Endothelial cell (in vitro differentiated cells): Measurements from ENCODE around the gene ARHGEF28. TPM values are rescaled to one million over a fixed set of nuclear protein-coding genes. Genes with fewer than 3 reads are reported as not detected.

Source experiments
- DNase-seq: peaks from one replicate; pipeline ENCODE4 v3.0.0; 2021; ENCODE audit warnings: low spot score
- H3K27ac Mint-ChIP-seq: one replicate; pipeline ENCODE4 v1.8.0; 2021; ENCODE audit warnings: mixed read lengths, inconsistent platforms; ENCODE audit not compliant: unreplicated experiment
- H3K27me3 Mint-ChIP-seq: one replicate; pipeline ENCODE4 v1.8.0; 2021; ENCODE audit warnings: mild to moderate bottlenecking, moderate library complexity, mixed read lengths, inconsistent platforms; ENCODE audit not compliant: unreplicated experiment
- H3K36me3 Mint-ChIP-seq: one replicate; pipeline ENCODE4 v1.8.0; 2021; ENCODE audit warnings: mild to moderate bottlenecking, low read depth, mixed read lengths, inconsistent platforms; ENCODE audit not compliant: unreplicated experiment
- H3K4me1 Mint-ChIP-seq: one replicate; pipeline ENCODE4 v1.8.0; 2021; ENCODE audit warnings: mild to moderate bottlenecking, mixed read lengths, inconsistent platforms; ENCODE audit not compliant: unreplicated experiment
- H3K4me3 Mint-ChIP-seq: one replicate; pipeline ENCODE4 v1.8.0; 2021; ENCODE audit warnings: mild to moderate bottlenecking, mixed read lengths, inconsistent platforms; ENCODE audit not compliant: unreplicated experiment
- H3K9me3 Mint-ChIP-seq: one replicate; pipeline ENCODE4 v1.8.0; 2021; ENCODE audit warnings: mixed read lengths, inconsistent platforms; ENCODE audit not compliant: unreplicated experiment
- total RNA-seq: library from RNA; stranded (reverse); fragmentation: NEBNext Ultra II Directional; extraction: Animal tissue kit (Norgen Biotek cat#: 25700); gene quantifications from one replicate; pipeline ENCODE4 v1.2.1, GENCODE V29; 2021; ENCODE audit not compliant: unreplicated experiment
- TF ChIP-seq, protein P1 (sequence below): fragments of 200-600 bp; sonication (generic); IDR thresholded peaks from one replicate; pipeline ENCODE4 v1.5.0; 2021; ENCODE audit warnings: antibody characterized with exemption; ENCODE audit not compliant: unreplicated experiment

ARHGEF28 gene
- total RNA-seq, 1 donor from 2014 or later = 1.5 TPM

GRCh38 chr5:73706963-73707362 lies 81.0 kb downstream of the ARHGEF28 start:
- Mint-ChIP-seq H3K9me3 (no peaks in the 10 kb centered on the region), H3K36me3 (no peaks in the 10 kb centered on the region), H3K27ac (no peak overlapping the region), H3K4me1 (peaks cover 3% of the 10 kb centered on the region), H3K4me3 (no peak overlapping the region), H3K27me3 (peaks cover 1% of the 10 kb centered on the region)
- TF ChIP-seq, protein P1, sequence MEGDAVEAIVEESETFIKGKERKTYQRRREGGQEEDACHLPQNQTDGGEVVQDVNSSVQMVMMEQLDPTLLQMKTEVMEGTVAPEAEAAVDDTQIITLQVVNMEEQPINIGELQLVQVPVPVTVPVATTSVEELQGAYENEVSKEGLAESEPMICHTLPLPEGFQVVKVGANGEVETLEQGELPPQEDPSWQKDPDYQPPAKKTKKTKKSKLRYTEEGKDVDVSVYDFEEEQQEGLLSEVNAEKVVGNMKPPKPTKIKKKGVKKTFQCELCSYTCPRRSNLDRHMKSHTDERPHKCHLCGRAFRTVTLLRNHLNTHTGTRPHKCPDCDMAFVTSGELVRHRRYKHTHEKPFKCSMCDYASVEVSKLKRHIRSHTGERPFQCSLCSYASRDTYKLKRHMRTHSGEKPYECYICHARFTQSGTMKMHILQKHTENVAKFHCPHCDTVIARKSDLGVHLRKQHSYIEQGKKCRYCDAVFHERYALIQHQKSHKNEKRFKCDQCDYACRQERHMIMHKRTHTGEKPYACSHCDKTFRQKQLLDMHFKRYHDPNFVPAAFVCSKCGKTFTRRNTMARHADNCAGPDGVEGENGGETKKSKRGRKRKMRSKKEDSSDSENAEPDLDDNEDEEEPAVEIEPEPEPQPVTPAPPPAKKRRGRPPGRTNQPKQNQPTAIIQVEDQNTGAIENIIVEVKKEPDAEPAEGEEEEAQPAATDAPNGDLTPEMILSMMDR = no peak
- no peak for DNase-seq

GRCh38 chr5:73709536-73710129 lies 83.6 kb downstream of the ARHGEF28 start:
- H3K4me3 Mint-ChIP-seq = no peak overlapping the region
- no peaks in the 10 kb centered on the region for H3K36me3 Mint-ChIP-seq
- peaks cover 3% of the 10 kb centered on the region for H3K4me1 Mint-ChIP-seq
- TF ChIP-seq, protein P1 = no peak
- H3K27me3 Mint-ChIP-seq = peaks cover under 1% of the 10 kb centered on the region
- H3K27ac Mint-ChIP-seq = no peak overlapping the region
- no peaks in the 10 kb centered on the region for H3K9me3 Mint-ChIP-seq
- no peak for DNase-seq

DNA sequence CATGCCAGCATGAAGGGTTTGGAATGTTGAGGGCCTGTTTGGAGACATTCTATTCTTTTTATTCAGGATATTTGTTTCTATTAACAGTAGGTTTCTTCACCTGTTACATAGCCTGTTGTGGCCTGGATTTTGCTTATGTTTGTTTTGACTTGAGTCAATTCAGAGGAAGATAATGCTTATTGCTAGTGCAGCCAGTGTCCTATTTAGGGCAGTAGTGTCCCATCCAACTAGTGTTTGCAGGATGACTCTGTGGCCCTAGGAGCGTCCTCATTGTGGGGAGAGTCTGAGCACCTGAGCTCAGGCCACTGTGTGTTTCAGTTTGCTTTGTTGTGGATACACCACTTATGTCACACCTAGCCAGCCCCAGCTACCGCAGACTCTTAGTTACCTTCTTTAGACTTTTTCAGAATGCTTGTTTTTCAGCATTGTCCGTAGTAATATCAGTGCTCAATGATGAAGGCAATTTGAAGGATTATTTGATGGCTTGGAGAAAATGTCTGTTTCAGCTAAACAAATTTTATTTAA lies 90.3 kb downstream of the ARHGEF28 start:
- H3K9me3 Mint-ChIP-seq = no peaks in the 10 kb centered on the region

GRCh38 chr5:73718762-73719161 lies 92.8 kb downstream of the ARHGEF28 start:
- H3K4me1 Mint-ChIP-seq = peaks cover 6% of the 10 kb centered on the region
- DNase-seq = no peak
- TF ChIP-seq, protein P1 = no peak
- H3K4me3 Mint-ChIP-seq = no peak overlapping the region
- H3K36me3 Mint-ChIP-seq = no peaks in the 10 kb centered on the region
- no peak overlapping the region for H3K27ac Mint-ChIP-seq
- H3K9me3 Mint-ChIP-seq = no peaks in the 10 kb centered on the region
- H3K27me3 Mint-ChIP-seq = peaks cover 3% of the 10 kb centered on the region

More for the DNA sequence above, 90.3 kb downstream of the ARHGEF28 start:
- DNase-seq = no peak
- Mint-ChIP-seq H3K27me3 (no peaks in the 10 kb centered on the region), H3K4me3 (no peak overlapping the region), H3K36me3 (no peaks in the 10 kb centered on the region), H3K27ac (no peak overlapping the region), H3K4me1 (peaks cover 6% of the 10 kb centered on the region)
- TF ChIP-seq, protein P1 = no peak

DNA sequence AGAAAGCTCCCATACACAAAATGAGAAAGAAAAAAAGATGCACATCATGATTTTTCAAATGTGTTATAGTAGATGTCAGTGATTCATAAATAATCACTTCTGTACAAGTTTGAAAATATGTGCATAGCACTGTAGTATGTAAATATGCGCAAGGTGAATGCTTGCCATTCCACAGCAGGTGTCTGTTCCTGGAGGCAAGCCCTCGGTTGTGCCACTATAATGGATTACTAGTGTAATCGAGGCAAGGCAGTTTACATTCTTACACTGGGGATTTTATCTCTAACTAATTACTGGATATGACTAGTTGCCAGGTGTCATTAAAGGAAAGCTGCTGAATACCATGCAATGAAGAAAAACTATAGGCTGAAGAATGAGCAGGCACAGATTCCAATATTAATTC lies 93.6 kb downstream of the ARHGEF28 start:
- Mint-ChIP-seq H3K27ac (no peak overlapping the region), H3K36me3 (no peaks in the 10 kb centered on the region), H3K9me3 (no peaks in the 10 kb centered on the region), H3K4me3 (no peak overlapping the region), H3K27me3 (peaks cover 3% of the 10 kb centered on the region), H3K4me1 (peaks cover 6% of the 10 kb centered on the region)
- no peak for DNase-seq
- TF ChIP-seq, protein P1 = no peak
